Astrocyte of the cerebellum (primary cell): ENCODE measurements around the gene TMEM135.

Experiments
- DNase-seq: peaks from one replicate; pipeline ENCODE4 v3.0.0-alpha.2; 2011; ENCODE audit warnings: low read depth
- H3K4me3 ChIP-seq: 2 replicates; pipeline ENCODE4 v1.5.1; 2011; ENCODE audit warnings: mild to moderate bottlenecking, low read depth, low read length, moderate library complexity
- in situ Hi-C: cut with HindIII; loops from 2 replicates; pipeline ENCODE4 v1.10.0; 2017; ENCODE audit warnings: low sequenced_read_pairs
- TF ChIP-seq, protein P1 (sequence below): IDR thresholded peaks from 2 replicates; pipeline ENCODE4 v1.5.1; 2012; ENCODE audit warnings: low read length, low read depth, moderate library complexity, mild to moderate bottlenecking; ENCODE audit errors: missing control alignments

Gene TMEM135

DNA sequence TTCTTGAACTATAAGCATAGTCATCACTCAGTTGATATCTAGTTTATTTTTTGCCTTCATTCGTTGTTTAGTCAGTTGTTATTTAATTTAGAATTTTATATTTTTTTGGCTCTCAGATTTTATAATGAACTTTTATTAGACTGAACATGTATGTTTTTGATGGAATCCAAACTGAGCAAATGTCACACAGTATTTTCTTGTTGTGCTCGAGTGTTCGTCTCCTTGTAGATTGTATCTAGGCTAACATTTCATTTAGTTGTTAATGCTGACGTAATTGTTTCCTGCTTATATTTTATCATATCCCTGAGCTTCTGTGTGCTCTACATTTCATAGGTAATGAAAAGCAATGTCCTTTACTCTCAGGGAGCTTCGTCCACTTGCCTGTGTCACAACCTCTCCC, 286.2 kb downstream of the TMEM135 start:
- no peak for DNase-seq
- TF ChIP-seq, protein P1, sequence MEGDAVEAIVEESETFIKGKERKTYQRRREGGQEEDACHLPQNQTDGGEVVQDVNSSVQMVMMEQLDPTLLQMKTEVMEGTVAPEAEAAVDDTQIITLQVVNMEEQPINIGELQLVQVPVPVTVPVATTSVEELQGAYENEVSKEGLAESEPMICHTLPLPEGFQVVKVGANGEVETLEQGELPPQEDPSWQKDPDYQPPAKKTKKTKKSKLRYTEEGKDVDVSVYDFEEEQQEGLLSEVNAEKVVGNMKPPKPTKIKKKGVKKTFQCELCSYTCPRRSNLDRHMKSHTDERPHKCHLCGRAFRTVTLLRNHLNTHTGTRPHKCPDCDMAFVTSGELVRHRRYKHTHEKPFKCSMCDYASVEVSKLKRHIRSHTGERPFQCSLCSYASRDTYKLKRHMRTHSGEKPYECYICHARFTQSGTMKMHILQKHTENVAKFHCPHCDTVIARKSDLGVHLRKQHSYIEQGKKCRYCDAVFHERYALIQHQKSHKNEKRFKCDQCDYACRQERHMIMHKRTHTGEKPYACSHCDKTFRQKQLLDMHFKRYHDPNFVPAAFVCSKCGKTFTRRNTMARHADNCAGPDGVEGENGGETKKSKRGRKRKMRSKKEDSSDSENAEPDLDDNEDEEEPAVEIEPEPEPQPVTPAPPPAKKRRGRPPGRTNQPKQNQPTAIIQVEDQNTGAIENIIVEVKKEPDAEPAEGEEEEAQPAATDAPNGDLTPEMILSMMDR = no peak
- in situ Hi-C loops = no loop called here
- H3K4me3 ChIP-seq = no peak overlapping the region

DNA sequence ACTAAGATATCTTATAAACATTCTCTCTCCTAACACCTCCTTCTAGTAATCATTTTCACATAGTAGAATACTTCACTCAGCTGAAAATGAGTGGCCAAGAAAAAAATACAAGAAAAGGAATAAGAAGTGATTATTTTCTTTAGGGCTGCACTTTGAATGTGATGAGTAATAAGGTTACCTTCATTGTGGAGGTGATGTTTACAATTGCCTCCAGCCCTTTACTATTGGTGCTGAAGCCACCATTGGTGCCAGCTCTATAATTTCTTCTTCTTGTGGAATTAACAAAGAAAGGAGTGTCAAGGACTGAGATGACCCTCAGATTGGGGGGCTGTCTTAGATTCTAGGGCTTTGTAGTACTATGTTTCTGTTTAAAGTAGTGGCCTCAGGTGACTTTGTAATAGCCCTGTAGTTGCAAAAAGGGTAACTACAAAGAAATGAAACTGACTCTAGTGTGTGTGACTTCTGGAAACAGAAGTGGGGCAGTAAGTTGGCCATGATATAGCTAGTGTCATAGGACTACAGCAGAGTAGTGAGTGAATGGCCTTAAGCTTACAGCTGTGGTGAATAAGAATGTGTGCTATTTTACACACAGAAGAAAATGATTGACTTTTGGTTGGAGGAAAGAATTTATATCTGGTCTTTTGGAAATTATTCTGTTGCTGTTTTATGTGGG, 287.2 kb downstream of the TMEM135 start:
- in situ Hi-C loops = no loop called here
- DNase-seq = no peak
- no peak overlapping the region for H3K4me3 ChIP-seq
- TF ChIP-seq, protein P1 = no peak

DNA sequence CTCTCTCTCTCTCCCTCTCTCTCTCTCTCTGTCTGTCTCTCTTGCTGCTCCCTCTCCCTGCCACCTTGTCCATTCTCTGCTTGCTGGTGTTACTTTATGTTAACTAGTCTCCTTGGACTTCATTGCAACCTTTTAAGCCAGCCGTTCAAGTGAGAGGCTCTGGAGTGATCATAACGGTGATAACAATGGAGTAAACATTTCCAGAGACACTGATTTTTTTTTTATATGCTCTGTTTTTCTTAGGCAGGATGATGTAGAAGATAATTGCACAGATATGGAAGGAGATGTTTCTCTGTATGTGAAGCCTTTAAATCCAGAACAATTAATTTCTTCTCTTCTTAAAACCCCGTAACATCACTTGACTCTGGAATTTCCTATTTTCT, 287.7 kb downstream of the TMEM135 start:
- no peak for DNase-seq
- H3K4me3 ChIP-seq = no peak overlapping the region
- in situ Hi-C loops = no loop called here
- TF ChIP-seq, protein P1 = no peak

DNA sequence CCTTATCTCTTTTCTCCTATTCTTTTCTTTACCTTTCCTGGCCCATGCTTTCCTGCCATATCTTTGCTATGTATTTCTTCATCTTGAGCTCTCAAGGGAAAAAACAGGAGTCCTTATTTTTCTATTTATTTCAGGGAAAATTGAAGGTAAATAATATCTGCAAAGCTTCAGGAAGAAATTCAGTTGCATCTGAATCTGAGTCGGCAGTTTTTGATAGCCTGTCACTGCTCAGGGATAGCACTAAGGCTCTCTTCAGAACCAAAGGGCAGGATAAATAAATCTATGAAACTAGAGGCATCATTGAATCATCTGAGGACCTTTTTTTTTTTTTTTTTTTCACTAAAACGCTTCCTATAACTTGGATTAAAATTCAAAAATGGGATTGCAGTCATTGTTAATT, 288.9 kb downstream of the TMEM135 start:
- in situ Hi-C loops = no loop called here
- DNase-seq = no peak
- TF ChIP-seq, protein P1 = no peak
- no peak overlapping the region for H3K4me3 ChIP-seq

DNA sequence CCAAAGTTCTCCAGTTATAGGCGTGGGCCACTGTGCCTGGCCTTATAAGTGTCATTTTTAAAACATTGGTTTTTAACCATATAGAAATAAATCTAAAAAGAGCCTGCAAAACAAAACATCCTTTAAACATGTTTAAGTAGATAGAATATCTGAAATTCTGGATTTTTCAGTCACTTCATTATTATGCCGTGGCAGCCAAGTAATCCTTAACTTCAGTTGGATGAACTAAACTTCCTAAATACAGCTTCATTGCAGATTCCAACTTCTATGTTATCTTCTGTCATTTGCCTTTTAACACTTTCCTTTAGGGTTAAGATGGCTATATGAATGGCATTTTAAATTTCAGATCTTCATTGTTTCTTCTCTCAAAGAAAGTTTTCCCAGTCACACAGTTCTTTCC, 291.4 kb downstream of the TMEM135 start:
- in situ Hi-C loops = no loop called here
- TF ChIP-seq, protein P1 = no peak
- no peak for DNase-seq
- no peak overlapping the region for H3K4me3 ChIP-seq

DNA sequence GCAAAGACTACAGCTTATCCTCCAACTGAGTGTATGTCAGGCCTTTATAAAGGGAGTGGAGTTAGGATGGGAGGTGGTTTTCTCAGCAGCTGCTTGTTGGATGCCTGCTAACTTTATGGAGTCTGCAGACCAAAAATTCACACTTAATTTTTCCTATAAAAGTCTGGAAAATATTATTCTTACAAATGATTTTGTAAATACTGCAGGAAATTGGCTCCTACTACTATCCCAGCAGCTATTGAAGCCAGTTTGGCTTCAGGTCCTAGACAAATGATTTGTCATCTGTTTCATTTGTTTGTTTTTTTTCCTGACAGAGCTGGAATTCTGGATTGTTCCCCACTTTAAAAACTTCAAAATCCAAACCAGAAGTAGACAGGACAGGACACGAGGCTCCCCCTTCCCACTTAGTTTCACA, 292.5 kb downstream of the TMEM135 start:
- in situ Hi-C loops = no loop called here
- no peak overlapping the region for H3K4me3 ChIP-seq
- DNase-seq = no peak
- TF ChIP-seq, protein P1 = no peak

DNA sequence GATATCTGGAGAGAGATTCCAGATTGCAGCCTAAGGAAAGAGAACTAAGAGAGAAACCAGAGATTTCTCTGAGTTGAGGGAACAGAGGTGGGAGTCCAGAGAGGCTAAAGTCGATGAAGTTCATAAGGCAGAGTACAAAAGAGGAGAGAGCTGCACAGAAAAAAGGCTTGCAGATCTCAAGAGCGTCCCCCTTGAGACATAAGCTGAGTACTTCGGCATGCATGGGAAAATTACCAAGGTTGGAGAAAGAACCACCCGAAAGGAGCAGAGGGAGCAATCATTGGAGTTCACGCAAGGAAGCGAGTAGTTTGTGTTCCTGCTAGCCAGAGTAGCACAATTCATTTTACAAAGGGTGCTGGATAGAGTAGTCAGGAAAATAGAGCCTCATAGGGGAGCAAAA, 293.5 kb downstream of the TMEM135 start:
- in situ Hi-C loops = no loop called here
- TF ChIP-seq, protein P1 = no peak
- no peak overlapping the region for H3K4me3 ChIP-seq
- DNase-seq = no peak
